Measurements from ENCODE around the gene RPS15.
"Not testable (repeated sequence)": the region's sequence is repeated elsewhere in the genome, so short reads cannot be mapped to it uniquely, and the experiment has no call there.

RPS15 gene

GRCh38 chr19:1469255-1470054 is 31.3 kb downstream of the RPS15 start:
- DNase-seq (ENCODE audit: low read depth in 2 of 2), result no peak

DNA sequence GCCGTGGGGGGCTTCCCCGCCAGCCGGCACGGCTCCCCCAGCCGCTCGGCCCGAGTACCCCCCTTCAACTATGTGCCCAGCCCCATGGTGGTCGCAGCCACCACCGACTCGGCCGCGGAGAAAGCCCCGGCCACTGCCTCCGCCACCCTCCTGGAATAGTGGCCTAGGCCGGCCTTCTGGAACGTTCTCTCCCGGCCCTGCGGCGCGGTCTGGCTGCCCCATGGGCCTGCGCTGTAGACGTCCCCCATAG is 31.8 kb downstream of the RPS15 start:
- no peak for DNase-seq (ENCODE audit: low read depth in 2 of 2)

DNA sequence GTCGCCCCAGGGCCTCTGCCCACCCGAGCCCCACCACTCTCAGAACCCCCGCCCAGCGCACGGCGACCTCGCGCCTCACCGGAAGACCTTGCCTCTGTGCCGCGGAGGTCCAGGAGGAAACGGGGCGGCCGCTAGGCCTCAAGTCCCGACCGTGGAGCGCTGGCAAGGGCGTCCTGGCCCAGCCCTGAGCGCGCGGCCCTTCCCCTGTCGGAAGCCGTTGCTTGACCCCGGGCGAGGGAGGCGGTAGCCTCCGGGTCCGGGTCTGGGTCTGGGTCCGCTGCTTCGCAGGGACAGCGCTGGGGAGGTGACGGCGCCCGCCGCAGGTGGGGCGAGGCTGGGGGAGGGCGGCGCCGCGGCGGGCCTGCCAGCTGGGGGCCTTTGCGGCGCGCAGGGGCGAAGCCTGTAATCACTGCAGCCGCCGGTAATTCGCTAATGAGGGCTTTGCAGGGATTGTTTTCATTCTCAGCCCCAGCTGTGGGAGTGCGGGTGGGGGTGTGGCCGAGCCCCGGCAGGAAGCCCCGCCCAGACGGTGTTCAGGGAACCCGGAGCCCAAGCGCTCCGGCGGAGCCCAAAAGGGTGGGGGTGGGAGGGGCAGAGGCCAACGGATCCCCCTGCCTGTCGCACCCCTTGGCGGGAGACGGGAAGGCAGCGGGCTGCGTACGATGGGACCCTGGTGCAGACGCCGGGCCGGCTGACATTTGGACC is 32.3 kb downstream of the RPS15 start:
- DNase-seq (ENCODE audit: low read depth in 2 of 2), result peak; percentile 51 to 69

DNA sequence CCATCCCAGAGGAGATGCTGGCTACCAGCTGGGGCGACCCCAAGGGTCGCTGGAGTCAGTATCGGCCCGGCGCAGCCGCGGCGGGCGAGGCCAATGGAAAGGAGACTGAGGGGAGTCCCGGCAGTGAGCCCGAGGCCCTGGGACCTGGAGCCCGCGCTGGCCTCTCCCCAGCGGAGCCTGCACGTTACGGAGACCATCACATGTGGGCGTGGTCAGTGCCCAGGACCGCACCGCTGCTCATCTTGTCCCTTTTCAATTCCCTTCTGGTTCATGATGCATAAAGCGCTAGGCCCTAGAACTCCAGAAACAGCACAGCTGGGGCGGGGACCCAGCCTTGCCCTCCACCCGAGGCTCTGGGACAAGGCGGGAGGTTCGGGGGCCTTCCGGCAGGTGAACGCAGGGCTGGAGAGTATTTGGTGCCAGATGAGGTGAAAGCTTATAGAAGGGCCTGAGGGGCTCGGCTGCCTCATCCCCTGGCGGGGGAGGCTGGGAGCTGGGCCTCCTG is 32.9 kb downstream of the RPS15 start:
- DNase-seq (ENCODE audit: low read depth in 2 of 2), result no peak

- no peak for DNase-seq (ENCODE audit: low read depth in 2 of 2)
Observed at GRCh38 chr19:1471515-1472160, 33.4 kb downstream of the RPS15 start.

DNA sequence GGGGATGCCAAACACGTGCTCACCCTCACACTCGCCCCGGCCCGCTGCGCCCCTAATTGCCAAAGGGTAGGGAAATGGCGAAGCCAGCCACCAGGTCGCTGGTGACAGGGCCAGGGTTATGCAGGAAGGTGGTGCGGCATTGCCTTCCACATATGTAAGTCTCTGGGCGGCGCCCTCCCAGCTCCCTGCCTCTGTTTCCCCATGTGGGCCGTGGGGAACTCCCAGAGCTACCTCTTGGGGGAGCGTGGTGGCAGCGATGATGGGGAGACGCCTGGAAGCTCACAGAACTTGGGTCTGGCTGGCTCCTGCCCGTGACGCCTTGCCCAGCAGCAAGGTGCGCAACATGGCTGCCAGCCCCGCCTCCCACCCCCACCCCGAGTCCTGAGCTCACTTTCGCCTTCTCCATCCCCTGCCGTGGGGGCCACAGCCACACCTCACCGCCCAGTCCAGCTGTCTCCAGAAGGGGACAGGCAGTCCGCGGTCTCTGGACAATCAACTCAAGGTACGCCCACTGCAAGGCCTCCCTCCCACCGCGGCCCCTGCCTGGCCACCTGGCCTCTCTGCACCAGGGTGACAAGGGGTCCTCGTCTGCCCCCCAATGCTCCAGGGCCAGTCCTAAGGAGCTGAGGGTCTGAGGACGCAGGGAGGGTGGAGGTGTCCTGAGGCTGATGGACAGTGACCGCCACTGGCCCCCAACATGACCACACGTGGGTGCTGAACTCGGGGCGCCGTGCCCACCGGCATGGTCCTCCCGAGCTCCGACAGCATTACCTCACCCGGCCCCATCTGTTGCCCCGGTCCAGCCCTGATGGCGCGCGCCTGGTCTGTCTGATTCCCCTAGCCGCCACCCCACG is 34.3 kb downstream of the RPS15 start:
- DNase-seq (ENCODE audit: low read depth in 2 of 2), result no peak

DNA sequence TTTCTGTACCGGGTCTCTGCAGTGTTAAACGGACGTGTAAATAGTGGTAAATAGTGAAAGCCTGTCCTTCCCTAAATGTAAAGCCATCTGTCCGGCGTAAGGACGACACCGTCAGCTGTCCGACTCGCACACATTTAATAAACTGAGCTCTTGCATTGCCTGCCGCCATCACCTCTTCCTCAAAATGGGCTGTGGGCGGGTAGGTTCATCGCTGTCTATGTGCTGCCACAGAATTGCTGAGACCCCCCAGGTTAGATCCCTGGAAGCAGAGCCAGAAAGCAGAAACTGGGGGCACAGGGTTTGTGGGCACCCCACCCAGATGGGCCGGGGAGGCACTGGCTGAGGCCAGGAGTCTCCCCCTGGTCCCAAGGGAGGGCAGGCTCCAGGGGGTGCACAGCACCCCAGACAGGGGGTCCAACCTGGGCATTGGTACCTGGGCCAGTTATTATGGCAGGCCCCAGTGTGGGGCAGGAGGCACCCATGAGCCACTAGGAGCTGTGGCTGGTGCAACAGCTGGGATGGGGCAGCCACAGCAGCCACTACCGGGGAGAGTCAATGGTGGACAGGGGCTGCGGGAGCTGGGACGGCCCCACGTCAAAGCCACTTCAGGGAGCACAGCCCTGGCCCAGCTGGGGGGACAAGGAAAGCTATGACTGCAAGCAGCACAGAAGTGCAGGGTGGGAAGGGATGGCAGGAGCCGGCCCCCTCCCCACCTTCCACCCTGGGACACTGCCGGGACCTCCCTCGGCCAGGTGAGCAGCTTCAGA is 35.1 kb downstream of the RPS15 start:
- no peak for DNase-seq (ENCODE audit: low read depth in 2 of 2)

DNA sequence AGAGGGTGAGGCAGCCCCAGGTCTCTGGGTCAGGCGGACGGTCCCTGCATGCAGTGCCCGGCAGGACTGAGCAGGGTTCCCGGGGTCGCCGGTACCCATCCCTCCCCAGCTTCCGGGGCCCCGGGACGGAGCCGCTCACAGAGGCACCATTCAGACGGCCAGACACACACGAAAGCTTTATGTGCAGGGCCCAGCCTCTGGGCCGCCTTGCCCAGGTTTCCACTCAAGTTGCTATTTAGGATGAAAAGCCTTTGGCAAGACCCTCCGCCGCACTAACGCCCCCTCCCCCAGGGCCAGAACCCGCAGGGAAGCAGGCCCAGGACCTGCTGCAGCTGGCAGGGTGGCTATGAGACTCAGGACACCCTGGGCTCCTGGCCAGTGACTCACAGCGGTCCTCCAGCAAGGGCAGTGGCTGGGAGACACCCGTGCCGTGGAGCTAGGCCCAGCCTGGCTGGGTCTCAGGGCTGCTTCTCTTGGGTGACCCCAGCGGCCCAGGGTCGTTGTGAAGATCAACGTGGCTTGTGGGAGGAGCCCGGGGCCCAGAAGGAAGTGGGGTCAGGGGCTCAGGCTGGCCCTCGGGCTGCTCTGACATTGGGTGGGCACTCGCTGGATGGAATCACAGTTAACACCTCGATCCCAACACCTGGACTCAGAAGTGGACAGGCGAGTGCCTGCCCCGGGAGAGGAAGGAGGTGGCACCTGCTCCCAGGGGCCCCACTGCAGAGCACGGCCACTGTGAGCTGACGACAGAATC is 36.0 kb downstream of the RPS15 start:
- DNase-seq (ENCODE audit: low read depth in 2 of 2), result no peak

DNA sequence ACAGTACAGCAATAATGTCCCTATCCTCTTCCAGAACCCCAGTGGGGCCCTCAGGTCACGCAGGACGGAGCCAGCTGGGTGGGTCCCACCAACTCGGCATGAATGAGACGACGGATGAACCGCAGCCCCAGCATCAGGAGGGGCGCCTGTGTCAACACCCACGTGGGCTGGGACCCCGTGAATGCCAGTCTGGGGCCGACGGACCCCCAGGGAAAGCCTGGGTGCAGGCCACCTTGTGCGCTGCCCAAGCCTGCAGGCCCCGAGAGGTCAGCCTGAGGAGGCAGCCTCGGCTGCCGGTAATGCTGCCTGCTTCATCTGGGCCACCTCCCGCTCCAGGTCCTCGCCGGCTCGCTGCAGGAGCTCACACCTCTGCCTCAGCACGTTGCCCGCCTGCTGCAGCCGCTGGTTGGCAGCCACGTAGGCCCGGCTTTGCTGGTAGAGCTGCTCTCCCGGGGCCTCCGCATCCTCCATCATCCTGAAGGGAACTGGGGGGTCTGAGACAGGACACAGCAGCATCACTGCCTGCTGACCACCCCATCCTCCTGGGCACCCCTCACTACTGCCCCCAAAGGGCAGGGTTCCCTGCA is 36.7 kb downstream of the RPS15 start:
- DNase-seq (ENCODE audit: low read depth in 2 of 2), result no peak

GRCh38 chr19:1475751-1476437 is 37.7 kb downstream of the RPS15 start:
- DNase-seq (ENCODE audit: low read depth in 2 of 2), result no peak

DNA sequence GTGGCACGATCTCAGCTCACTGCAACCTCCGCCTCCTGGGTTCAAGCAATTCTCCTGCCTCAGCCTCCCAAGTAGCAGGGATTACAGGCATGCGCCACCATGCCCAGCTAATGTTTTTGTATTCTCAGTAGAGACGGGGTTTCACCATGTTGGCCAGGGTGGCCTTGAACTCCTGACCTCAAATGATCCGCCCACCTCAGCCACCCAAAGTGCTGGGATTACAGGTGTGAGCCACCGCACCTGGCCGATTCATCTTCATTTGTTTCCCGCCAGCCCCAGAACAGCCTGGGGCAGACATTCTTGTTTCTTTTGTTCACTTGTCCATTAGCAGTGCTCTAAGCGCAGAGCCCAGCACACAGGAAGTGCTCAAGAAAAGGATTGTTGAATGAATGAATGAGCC is 38.9 kb downstream of the RPS15 start:
- not testable (repeated sequence) for DNase-seq (ENCODE audit: low read depth in 2 of 2)

GRCh38 chr19:1478934-1479707 is 40.9 kb downstream of the RPS15 start, which contains the start of gene C19orf25:
Gene C19orf25 (minus strand): TSS chr19:1479215. CDS start chr19:1478903, 312 bp downstream.
- peak; percentile 85 to 94 for DNase-seq (ENCODE audit: low read depth in 2 of 2)

DNA sequence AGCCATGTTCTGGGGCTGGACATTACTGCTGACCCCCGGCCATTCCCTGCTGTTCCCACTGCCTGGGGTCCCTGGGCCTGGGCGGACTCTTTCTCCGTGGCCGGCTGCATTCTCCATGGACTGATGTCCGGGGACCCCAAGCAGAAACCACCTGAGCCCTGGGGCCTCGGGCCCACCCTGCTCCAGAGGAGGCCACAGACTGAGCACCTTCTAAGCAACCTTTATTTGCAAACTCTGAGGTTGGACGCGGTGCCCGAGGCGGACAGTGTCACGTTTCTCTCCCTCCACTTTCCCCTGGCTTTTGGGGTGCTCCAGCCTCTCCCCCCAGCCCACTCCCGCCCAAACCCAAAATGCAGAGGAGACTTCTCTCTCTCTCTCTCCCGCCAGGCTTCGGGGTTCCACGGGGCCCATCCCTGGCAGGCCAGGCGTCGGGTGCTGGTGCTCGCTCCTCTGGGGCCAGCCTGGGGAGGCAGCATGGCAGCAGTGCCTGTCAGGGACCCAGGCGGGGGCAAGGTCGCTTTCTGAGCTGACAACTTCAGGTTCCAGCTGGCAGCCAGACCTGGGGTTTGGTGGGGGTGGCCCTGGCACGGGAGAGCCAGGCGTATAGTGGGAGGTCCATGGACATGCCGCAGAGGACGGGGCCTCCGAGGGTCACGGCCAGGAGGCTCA is 43.2 kb downstream of the RPS15 start:
- DNase-seq (ENCODE audit: low read depth in 2 of 2), result no peak

GRCh38 chr19:1481893-1482360 is 43.7 kb downstream of the RPS15 start:
- DNase-seq (ENCODE audit: low read depth in 2 of 2), result no peak

GRCh38 chr19:1482361-1483130 is 44.4 kb downstream of the RPS15 start:
- DNase-seq (ENCODE audit: low read depth in 2 of 2), result no peak

DNA sequence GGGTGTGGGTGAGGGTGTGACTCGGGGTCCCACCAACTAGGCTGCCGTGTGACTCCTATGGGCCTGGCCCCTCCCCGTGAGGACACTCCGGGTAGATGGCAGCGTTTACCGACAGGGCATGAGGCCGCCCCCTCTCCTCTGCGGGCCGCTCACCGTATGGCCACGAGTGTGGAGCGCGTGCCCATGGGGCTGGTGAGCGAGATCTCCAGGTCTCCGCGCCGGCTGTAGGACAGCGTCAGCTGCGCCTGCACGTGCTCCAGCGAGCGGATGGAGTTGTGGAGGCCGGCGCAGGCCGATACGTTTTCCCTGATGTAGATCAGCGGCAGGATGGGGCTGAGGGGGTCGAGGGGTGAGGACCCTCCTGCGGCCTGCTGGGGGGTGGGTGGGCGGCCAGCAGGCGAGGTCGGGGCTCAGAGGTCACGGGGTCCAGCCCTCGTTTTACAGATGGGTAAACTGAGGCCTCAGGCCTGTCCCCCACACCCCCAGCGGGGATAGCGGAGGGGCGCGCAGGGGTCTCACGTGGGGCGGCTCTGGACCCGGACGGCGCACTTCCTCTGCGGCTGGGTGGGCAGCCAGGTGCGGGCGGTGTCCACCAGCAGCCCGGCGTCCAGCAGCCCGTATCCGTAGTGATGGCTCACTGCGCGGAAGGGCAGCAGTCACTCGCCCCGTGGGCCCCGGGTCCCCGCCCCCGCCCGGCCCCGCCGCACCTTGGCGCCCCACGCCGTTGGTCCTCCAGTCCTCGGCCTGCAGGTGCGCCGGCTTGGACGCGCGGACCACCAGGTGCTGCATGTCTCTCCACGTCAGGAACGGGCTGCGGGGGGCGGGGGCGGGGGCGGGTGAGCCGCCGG is 45.2 kb downstream of the RPS15 start:
- no peak for DNase-seq (ENCODE audit: low read depth in 2 of 2)

Data from stimulated activated CD4-positive, alpha-beta T cell treated with anti-CD3 and anti-CD28 coated beads, Interleukin-12 subunit alpha, Interleukin-12 subunit beta, amount 100 ng/mL, for 24 hours (primary cell).